Measurements from ENCODE around the gene SGF29. TPM values are rescaled to one million over a fixed set of nuclear protein-coding genes. Genes with fewer than 3 reads are reported as not detected.
A peak's percentile ranks its signal among the peaks of the same experiment; 100 is the strongest.
"Not testable (repeated sequence)": the region's sequence is repeated elsewhere in the genome, so short reads cannot be mapped to it uniquely, and the experiment has no call there.

SGF29 gene
- 10 to 100 TPM; 20.1 to 25.4 (median 20.9) TPM for polyA plus RNA-seq (ENCODE audit: insufficient read length in 4 of 4)

GRCh38 chr16:28553776-28554633, at the start of gene SGF29:
Gene SGF29, plus strand, starts transcription at chr16:28553920. Its CDS starts 27,150 bp downstream, at chr16:28581070.
- peak; percentile 87 to 91 (median 89) for DNase-seq (ENCODE audit: low read depth in 4 of 4, low spot score in 3 of 4)

GRCh38 chr16:28504707-28505404, 48.9 kb upstream of the SGF29 start:
- no peak for DNase-seq (ENCODE audit: low read depth in 4 of 4, low spot score in 3 of 4)

- no peak for DNase-seq (ENCODE audit: low read depth in 4 of 4, low spot score in 3 of 4)
Observed at GRCh38 chr16:28505489-28506137, 48.1 kb upstream of the SGF29 start.

GRCh38 chr16:28511031-28511430, 42.7 kb upstream of the SGF29 start:
- DNase-seq (ENCODE audit: low read depth in 4 of 4, low spot score in 3 of 4): no peak

- DNase-seq (ENCODE audit: low read depth in 4 of 4, low spot score in 3 of 4): no peak
Observed at GRCh38 chr16:28511801-28512789, 41.6 kb upstream of the SGF29 start.

DNA sequence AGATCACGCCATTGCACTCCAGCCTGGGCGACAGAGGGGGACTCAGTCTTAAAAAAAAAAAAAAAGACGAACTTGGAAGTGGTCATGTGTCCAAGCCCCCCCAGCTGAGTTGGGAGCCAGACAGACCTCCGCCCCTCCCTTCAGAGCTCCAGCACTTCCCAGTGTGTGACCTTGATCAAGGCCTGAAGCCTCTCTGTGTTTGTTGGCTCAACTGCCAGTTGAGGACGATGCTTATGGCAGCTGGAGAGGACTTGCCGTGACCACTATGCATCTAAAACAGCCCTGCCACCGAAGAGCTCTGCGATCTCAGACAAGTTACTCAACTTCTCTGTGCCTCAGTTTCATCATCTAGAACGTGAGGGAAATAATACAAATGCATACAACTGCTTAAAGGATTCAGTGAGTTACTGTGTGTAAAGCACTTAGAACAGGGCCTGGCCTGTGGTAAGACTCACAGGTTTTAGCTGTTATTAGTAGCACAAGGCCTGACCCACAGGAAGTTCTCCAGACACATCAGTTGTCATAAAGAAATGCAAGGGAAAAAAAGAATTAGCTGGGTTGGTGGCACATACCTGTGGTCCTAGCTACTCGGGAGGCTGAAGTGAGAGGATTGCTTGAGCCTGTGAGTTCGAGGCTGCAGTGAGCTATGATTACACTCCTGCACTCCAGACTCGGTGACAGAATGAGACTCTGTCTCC, 40.1 kb upstream of the SGF29 start:
- no peak for DNase-seq (ENCODE audit: low read depth in 4 of 4, low spot score in 3 of 4)

DNA sequence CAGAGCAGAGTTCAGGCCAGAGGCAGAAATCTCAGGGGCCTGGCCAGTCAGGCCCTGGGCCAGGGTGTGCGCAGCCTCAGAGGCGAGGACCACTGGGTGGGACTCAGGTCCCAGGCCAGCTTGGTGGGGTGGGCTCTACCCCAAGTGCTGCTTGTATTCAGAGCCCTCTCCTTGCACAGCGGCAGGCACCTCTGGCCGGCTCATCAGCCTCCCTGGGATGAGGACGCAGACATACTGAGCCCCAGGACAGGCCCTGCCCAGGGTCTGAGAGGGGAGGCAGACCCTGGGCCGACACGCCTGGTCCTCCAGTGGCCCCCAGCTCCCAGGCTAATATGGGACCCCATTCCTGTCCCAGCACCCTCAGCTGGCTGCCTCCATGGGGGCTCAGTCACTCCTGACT, 39.5 kb upstream of the SGF29 start:
- DNase-seq (ENCODE audit: low read depth in 4 of 4, low spot score in 3 of 4): no peak

DNA sequence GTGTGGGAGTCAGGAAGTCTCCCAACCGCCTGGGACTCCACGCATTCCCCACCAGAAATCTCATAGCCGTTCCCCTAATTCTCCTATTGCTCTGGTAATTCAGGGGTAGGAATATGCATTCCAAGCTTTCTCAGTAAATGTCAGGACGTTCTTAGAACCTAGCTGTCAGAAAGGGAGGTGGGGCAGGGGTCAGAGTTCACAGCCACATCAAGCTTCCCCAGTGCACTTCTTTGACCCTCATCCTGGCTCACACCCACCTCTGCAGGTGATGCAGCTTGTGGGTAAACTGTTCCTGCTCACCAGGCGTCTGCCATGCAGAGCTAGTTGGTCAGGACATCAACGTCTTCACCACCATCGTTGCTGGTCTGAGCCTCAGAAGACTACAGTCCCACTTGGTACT, 33.0 kb upstream of the SGF29 start:
- DNase-seq (ENCODE audit: low read depth in 4 of 4, low spot score in 3 of 4): no peak

GRCh38 chr16:28521436-28521835, 32.3 kb upstream of the SGF29 start:
- no peak for DNase-seq (ENCODE audit: low read depth in 4 of 4, low spot score in 3 of 4)

GRCh38 chr16:28522792-28523191, 30.9 kb upstream of the SGF29 start:
- no peak for DNase-seq (ENCODE audit: low read depth in 4 of 4, low spot score in 3 of 4)

GRCh38 chr16:28524681-28525171, 29.0 kb upstream of the SGF29 start:
- no peak for DNase-seq (ENCODE audit: low read depth in 4 of 4, low spot score in 3 of 4)

- DNase-seq (ENCODE audit: low read depth in 4 of 4, low spot score in 3 of 4): no peak
Observed at GRCh38 chr16:28526201-28527099, 27.3 kb upstream of the SGF29 start.

GRCh38 chr16:28527100-28527785, 26.5 kb upstream of the SGF29 start:
- not testable (repeated sequence) for DNase-seq (ENCODE audit: low read depth in 4 of 4, low spot score in 3 of 4)

GRCh38 chr16:28527985-28528384, 25.7 kb upstream of the SGF29 start:
- DNase-seq (ENCODE audit: low read depth in 4 of 4, low spot score in 3 of 4): no peak

- no peak for DNase-seq (ENCODE audit: low read depth in 4 of 4, low spot score in 3 of 4)
Observed at GRCh38 chr16:28528463-28528867, 25.3 kb upstream of the SGF29 start.

DNA sequence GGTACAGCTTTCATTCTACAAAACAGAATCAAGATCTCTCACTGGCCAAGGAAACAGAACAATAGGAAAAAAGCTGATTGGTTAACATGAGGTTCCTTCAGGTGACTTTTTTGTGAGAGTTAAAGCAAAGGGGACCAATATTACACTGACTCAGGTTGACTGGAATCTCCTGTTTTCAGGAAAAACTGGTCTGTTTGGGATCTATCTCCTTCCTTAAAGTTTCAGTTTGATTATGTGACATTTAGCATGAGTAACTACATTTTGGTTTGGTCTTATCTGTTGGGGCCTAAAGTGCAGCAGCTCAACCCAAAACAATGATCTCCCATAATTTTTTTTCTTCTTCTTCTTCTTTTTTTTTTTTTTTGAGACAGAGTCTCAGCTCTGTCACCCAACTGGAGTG, 24.6 kb upstream of the SGF29 start:
- DNase-seq (ENCODE audit: low read depth in 4 of 4, low spot score in 3 of 4): no peak

- DNase-seq (ENCODE audit: low read depth in 4 of 4, low spot score in 3 of 4): no peak
Observed at GRCh38 chr16:28531777-28532744, 21.7 kb upstream of the SGF29 start.

Data from left renal pelvis (tissue), 4 donors.